GM12892 (cell line): ENCODE results near the gene ARMC7.

Source experiments
- POLR2A ChIP-seq: IDR thresholded peaks from 2 replicates; pipeline ENCODE4 v1.6.1; 2011; ENCODE audit warnings: low read depth, low read length, control low read depth
- POLR2AphosphoS5 ChIP-seq: IDR thresholded peaks from 2 replicates; pipeline ENCODE4 v1.6.1; 2011; ENCODE audit warnings: low read depth, low read length, control low read depth
- TAF1 ChIP-seq: IDR thresholded peaks from 2 replicates; pipeline ENCODE4 v1.6.1; 2011; ENCODE audit warnings: low read depth, mild to moderate bottlenecking, control low read depth, low read length, borderline replicate concordance

DNA sequence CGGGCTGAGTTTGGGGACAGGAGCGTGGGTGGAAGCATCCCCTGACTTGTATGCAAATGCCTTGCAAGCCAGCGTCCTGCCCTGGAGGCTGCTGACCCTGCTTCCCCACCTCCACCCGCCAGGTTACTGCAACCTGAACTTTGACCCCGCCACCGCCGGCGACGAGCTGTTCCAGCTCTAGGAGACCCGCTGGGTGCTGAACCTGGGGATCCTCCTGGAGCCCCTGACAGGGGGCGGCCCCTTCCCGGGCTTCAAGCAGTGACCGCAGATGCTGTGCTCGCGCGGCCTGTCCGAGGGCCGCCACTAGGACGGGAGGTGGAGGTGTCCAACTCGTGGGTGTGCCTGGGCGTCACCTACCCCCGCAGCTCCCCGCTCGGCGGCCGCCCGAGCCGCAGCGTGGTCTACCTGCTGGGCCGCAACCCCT lies 32.7 kb upstream of the ARMC7 start:
- TF ChIP-seq POLR2A = no peak
- no peak for TF ChIP-seq TAF1
- TF ChIP-seq POLR2AphosphoS5 = no peak
